SH-SY5Y (cell line): Measurements from ENCODE around the gene DGKQ.

Experiments
- GATA2 ChIP-seq: IDR thresholded peaks from 2 replicates; pipeline ENCODE4 v1.6.1; 2011; ENCODE audit warnings: mild to moderate bottlenecking, low read depth, low read length
- GATA3 ChIP-seq: IDR thresholded peaks from 2 replicates; pipeline ENCODE4 v1.6.1; 2011; ENCODE audit warnings: low read depth, mild to moderate bottlenecking, low read length, moderate library complexity

- no peak for TF ChIP-seq GATA2
- no peak for TF ChIP-seq GATA3
Measured at GRCh38 chr4:1008840-1009541, 35.6 kb upstream of the DGKQ start.
